ENCODE data around the gene DDX56.

- TF ChIP-seq CTCF (optimal IDR thresholded peaks at IDR 0.05 in 1 of 3, IDR thresholded peaks at IDR 0.05 in 1 of 3, conservative IDR thresholded peaks at IDR 0.05 in 1 of 3; ENCODE audit: extremely low read depth in 1 of 3, insufficient read depth in 2 of 3, low read length in 3 of 3) (no peak), EZH2 (IDR thresholded peaks at IDR 0.05; ENCODE audit: low read length) (no peak)
Observed at GRCh38 chr7:44615793-44616192, 42.1 kb upstream of the DDX56 start.
